Measurements from ENCODE around the gene CCDC87.
A peak's percentile ranks its signal among the peaks of the same experiment; 100 is the strongest.

The CCDC87 gene

DNA sequence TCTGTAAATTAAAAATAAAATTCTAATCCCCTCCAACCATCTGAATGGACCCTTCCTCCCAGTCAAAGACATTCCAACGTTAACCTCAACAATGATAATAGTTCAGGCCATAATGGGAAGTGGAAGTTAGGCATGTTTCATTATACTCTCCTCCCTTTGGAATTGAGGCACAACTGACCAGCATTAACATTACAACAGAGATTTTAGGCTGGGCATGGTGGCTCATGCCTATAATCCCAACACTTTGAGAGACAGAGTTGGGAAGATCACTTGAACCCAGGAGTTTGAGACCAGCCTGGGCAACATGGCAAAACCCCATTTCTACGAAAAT lies 22.0 kb downstream of the CCDC87 start:
- DNase-seq: no peak

DNA sequence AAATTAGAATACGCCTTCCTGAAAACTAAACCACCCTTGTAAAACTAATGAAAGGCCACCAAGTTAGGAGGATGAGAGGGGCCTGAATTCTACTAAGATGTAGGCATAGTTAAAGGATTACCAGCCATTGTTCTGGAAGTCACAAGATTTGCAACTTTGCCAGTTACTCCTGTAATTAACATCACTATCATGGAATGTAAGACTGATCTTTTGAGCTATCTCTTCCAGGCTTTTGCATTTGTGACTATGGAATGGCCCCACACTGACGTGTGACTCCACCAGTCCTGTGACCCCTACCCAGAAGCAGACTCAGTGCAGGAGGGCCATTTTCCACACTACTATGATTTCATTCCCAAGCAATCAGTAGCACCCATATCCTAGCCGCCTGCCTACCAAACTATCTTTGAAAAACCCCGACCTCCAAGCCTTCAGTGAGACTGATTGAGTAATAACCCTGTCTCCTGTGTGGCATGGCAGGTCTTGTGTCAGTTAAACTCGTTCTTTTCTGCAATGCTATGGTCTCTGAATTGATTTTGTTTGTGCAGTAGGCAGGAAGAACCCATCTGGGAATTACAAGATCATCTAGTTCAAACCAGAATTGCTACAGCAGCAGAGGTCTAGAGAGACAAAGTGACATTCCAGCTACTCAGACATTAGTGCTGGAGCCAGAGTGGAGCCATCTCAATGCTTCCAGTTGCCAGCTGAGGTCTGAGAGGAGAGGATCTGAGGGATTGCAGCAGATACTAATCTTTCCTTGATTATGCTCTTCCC lies 22.6 kb downstream of the CCDC87 start:
- no peak for DNase-seq

DNA sequence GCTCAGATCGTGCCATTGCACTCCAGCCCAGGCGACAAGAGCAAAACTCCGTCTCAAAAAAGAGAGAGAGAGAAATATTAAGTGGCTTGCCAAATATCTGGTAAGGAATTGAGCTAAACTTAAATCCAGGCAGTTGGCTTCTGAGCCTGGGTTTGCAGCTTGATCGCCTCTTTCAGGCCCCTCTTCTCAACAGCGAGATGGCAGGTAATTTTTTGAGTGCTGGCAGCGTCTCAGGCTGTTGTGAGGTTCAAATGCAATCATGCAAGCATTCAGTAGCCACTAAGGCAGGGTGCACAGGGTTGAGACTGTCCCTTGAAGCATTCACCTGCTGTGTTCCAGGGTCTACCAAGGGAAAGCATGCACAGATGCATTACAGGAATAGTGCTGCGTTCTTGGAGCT lies 23.8 kb downstream of the CCDC87 start:
- no peak for DNase-seq

DNA sequence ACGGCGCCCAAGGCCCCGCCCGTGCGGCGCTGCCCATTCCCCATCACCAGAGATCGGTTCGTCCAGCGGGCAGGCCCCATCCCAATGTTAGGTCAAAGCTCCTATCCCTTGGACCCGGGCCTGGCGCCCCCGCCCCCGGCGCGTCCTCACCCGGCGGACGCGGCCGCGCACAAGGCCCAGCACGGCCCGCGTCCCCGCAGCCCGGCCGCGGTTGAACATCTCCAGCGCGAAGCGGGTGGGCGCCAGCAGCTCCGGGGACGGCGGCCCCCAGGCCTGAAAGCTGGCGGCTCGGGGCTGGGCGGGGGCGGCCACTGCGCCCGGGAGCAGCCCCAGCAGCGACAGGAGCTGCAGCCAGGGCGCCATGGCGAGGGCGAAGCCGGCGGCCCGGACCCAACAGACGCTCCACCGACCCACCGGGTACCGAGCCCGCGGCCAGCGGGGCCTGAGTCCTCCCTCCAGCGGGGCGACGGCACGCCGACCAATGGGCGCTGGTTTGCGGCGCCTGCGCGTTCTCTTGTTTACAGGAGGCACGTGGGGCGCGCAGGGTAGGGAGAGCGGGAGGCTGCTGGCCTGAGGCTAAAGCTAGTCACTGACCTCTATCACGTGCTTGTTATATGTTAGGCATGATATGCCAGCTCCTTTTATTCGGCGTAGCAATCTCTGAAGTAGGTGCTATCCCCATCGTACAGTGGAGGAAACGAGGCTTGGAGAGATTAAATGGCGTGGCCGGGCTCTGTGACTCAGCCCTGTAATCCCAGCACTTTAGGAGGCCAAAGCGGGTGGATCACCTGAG lies 24.5 kb downstream of the CCDC87 start, which contains the start of gene CTSF:
TSS of gene CTSF (minus strand) at position 483 of the 793 bp plus-strand sequence. CDS start at position 363, 120 bp downstream.
- DNase-seq: peak; percentile 85

DNA sequence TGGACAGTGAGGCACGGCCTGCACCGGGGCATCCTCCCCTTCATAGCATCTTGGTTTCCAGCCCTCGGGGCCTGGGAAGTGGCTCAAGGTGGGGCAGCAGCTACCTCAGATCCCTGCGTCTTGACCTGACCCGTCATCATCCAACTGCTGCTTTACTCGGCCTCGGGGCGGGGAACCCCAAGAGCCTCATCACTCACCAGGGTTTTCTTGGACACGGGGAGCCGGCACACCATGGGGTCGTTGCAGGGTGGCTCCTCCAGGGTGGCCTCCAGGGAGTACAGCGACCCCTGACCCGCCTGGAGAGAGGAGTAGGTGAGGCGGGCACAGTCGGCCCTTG lies 25.1 kb downstream of the CCDC87 start:
- no peak for DNase-seq

DNA sequence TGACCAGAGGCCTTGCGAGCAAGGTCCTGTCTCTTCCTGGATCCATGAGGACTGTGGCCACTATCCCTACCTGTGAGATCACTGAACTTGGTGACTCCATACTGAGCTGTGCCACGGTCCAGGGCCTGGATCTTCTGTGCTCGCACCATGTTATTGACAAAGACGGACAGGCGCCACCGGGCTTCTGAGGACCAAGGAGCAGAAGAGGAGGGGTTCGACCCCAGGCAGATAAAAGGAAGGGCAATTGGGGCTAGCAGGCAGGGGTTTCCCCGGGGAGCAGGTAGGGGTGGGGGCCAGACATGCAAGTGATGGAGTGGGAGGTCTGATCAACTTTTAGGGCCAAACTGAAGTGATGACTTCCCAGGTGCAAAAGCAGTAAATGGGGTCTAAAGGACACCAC lies 26.6 kb downstream of the CCDC87 start:
- DNase-seq: no peak

DNA sequence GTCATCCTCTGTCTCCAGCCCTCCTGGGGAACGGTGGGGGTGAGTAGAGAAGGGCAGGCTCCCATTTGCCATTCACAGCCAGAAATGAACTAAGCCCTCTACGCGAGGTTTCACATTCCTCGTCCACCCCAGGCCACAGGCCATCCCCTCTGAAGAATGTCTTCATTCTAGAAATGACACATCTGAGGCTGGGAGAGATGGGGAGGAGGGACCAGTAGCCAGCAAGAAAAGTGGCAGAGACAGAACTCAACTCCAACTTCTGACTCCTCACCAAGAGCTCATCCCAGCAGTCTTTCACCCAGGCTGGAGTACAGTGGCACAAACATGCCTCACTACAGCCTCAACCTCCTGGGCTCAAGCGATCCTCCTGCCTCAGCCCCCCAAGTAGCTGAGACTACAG lies 27.9 kb downstream of the CCDC87 start:
- DNase-seq: no peak

DNA sequence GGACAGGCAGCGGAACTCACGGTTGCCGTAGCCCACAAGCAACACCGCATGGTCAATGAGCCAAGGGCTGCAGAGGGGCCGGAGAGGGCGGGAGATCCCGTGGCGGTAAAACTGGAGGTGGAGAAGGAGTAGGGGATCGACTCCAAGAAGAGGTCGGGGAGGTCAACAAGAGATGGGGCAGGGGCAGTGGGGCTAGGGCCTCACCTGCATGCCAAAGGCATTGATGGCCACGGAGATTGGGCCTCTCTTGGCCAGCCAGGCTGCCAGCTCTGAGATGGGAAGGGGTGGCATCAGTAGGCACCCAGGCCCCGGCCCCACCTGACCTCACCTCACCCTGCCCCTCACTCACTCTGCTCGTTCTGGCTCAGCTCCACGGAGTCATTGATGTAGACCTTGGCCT lies 28.3 kb downstream of the CCDC87 start:
- DNase-seq: no peak

DNA sequence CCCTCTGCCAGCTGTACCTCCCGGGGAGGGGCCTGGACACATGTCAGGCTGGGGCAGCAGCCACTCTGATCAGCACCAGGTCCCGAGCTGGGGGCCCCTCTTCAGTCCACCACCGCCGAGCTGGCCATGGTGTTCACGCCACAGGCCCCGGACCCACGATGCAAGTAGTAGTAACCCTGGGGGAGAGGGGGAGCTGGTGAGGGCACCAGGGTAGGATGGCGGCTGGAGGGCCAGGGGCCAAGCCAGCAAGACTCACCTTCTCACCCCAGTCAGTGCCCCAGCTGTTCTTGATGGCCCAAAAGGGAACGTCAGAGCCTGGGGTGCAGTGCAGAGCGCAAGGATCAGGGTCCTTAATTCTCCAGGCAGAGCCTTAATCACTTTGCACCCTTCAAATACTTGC lies 29.0 kb downstream of the CCDC87 start:
- DNase-seq: no peak

DNA sequence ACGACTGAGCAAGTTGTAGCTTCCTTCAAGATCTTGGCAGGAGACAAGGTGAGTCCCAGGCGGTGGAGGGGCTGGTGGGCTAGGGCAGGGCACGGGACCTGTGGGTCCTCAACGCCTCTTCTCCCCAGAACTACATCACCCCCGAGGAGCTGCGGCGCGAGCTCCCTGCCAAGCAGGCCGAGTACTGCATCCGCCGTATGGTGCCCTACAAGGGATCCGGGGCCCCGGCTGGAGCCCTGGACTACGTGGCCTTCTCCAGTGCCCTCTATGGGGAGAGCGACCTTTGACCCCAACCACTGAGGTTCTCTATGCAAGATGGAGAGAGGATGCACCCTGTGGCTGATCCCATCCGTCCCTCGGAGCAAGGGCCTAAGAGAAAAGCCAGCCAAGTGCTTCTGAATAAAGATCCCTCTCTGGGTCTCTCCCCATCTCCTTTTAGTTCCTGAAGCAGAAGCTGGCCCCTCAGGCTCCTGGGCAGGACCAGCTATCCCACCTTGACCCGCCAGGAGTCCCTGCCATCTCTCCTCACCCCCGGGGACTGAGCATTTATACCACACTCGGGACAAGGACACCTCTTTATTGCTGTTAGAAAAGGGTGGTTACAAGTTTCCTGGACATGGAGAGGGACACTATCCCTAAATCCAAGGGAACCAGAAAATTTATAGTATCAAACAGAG lies 29.8 kb downstream of the CCDC87 start:
- no peak for DNase-seq

DNA sequence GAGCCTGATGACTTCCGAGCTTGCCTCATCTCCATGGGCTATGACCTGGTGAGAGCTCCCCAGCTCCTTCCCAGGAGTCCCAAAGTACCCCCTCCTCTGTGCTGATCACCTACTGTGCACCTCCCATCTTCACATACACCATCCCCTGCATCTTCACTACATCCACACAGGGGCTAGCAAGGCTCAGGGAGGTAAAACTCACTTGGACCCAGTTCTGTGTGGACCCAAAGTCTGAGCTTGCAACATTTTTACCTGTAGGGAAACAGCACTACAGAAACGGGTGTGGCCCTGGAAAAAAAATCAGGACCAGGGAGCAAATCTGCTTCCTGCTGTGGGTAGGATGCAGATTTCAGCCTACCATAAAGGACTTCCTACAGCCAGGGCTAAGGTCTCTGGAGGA lies 30.6 kb downstream of the CCDC87 start:
- DNase-seq: no peak

DNA sequence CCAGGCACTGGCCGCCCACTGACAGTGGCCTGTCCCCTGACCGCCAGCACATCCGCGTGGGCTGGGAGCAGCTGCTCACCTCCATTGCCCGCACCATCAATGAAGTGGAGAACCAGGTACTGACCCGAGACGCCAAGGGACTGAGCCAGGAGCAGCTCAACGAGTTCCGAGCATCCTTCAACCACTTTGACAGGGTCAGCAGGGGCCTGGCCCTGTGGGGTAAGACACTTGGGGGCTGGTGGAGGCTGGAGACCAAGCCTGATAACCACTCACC lies 31.0 kb downstream of the CCDC87 start:
- DNase-seq: no peak

DNA sequence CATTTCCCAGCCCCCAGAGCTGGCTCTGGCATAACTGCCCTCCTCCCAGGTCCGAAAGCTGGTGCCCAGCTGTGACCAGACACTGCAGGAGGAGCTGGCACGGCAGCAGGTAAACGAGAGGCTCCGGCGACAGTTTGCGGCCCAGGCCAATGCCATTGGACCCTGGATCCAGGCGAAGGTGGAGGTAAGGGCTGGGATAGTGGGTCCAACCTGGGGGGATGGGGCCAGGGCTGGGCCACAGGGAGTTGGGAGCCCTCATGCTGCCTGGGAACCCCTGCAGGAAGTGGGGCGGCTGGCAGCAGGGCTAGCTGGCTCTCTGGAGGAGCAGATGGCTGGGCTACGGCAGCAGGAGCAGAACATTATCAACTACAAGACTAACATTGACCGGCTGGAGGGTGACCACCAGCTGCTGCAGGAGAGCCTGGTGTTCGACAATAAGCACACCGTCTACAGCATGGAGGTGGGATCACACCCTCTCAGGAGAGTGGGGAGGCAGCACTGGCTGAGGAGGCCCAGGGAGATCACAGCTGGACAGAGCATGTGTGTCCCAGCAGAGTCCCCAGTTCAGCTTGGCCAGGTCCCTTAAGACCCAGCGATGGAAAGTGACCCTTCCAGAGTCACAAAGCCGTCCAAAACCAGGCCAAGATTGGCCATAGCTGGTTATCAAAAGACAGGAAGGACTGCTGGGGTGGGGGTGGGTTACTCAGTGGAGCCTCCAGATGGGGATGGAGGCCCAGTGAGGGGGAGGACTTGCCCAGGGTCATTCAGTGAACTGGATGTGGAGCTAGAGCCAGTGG lies 31.5 kb downstream of the CCDC87 start:
- DNase-seq: no peak

DNA sequence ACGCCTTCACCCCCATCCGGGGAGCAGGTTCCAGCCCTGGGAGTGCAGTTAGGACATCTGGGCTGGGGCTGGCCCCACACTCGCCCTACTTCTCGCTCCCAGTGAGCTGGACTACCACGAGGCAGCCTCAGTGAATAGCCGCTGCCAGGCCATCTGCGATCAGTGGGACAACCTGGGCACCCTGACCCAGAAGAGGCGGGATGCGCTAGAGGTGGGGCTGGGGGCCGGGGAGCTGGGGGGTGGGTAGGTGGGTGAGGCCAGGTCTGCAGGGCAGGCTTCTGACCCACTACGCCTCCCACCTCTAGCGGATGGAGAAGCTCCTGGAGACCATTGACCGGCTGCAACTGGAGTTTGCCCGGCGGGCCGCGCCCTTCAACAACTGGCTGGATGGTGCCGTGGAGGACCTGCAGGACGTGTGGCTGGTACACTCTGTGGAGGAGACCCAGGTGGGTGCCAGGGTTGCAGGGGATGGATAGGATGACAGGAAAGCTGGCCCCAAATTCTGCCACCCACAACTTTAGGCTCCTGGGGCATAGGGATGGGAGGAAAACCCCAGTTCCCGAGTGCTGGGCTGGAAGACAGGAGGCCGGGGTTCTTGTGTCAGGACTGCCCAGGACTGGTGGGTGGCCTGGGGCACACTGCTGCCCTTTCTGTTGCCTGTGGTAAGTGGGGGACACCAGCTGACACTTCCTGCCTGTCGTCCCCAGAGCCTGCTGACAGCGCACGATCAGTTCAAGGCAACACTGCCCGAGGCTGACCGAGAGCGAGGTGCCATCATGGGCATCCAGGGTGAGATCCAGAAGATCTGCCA lies 32.8 kb downstream of the CCDC87 start:
- DNase-seq: no peak

DNA sequence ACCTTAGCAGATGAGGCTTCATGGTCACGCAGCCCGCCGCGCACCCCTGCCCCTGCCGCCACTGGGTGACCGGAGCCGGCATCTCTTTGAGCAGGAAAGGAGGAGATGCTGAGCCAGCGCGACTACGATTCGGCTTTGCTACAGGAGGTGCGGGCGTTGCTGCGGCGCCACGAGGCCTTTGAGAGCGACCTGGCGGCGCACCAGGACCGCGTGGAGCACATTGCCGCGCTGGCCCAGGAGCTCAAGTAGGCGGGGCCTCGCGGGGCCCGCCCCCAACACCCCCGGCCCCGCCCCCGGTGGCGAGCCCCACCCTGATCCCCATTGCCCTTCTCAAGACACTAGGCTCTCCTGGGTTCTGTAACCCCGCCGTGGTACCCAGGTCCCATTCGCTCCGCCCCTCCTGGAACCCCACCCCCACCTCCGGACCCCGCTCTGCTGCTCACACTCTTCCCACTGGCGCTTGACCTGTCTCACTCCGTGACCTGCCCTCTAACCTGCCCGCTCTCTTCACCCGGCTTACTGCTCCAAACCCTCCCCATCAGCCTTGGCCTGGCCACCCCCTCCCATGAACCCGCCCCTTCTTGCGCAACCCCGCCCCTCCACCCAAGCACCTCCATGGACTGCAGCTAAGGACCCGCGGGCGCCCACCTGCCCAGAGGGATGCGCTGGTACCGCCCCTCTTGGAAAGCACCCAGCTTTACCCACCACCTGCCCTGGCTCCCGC lies 33.6 kb downstream of the CCDC87 start:
- no peak for DNase-seq

DNA sequence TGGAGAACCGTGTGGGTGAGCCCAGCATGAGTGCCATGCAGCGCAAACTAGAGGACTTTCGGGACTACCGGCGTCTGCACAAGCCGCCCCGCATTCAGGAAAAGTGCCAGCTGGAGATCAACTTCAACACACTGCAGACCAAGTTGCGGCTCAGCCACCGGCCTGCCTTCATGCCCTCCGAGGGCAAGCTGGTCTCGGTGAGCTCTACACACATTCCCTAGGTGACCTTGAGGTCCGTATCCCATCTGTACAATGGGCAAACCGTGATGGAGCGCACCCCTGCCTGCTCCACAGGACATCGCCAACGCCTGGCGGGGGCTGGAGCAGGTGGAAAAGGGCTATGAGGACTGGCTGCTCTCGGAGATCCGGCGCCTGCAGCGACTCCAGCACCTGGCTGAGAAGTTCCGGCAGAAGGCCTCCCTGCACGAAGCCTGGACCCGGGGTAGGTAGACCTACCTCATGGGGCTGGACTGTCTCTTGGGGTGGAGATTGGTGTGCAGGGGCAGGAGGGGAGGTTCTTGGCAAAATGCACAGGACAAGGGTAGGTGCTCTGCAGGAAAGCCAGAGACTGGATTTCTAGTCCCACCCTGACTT lies 35.0 kb downstream of the CCDC87 start:
- no peak for DNase-seq

DNA sequence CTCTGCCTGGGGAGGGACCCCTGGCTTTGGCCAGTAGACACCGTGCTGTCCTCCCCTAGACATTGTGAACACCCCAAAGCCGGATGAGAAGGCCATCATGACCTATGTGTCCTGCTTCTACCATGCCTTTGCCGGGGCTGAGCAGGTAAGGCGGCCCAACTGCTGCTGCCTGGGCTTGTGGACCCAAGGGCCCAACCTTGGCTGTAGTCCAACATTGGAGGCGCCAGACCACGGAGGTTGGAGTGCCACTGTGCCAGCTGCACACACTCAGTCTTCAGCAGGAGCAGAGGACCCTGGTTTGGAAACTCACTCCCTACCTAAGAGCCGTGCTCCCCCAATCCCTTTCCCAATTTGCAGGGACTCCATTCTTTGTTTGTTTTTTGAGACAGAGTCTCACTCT lies 36.8 kb downstream of the CCDC87 start:
- DNase-seq: peak; percentile 24

DNA sequence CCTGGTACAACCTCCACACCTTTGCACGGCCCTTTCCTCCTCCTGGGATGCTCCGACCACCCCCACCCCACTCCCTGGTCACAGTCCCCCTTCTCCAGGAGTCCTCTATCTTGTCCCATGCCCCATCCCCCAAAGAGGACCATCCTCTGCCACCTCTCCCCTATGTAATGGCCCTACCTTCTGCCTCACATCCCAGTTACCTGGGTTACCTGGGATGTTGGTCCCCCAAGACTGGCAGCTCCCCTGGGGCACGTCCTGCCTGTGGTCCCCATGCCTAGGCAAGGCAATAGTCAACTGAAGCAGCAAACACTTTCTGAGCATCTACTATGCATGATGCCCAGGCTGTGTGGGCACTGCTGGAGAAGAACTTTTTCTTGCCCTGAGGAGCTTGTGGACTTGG lies 37.4 kb downstream of the CCDC87 start:
- DNase-seq: no peak

DNA sequence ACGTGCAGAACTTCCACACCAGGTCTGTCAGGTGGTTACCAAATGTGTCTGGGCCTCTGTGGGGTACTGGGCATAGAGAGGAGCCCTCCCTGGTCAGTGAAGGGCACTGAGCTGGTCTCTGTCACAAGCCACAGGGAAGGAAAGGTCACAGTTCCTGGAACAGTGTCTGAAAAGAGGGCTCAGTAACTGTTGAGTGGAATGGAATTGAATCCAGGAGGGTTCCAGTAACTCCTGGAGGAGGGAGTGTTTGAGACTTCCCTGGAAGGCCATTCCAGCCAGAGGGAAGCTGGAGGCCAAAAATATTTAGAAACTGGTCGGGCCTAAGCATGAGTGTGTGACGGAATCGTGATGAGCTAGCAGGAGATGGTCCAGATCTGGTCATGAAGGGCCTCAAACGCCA lies 38.3 kb downstream of the CCDC87 start:
- no peak for DNase-seq

DNA sequence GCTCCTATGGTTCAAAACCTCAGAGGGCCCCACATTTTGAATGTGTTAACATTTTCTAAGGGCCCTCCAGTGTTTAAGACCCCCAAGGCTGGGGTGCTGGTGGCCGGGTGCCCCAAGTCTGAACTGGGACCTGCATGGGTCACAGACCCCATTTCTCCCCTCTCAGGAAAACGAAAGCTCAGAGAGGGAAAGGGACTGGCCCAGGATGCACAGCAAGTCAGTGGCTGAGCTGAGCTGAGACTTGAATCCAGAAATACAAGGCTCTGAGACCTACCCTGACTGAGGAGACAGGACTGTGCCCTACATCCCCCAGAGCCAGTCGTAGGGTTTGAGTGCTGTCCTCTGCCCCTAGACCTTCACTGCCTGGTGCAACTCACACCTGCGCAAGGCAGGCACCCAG lies 42.0 kb downstream of the CCDC87 start:
- DNase-seq: no peak

DNA sequence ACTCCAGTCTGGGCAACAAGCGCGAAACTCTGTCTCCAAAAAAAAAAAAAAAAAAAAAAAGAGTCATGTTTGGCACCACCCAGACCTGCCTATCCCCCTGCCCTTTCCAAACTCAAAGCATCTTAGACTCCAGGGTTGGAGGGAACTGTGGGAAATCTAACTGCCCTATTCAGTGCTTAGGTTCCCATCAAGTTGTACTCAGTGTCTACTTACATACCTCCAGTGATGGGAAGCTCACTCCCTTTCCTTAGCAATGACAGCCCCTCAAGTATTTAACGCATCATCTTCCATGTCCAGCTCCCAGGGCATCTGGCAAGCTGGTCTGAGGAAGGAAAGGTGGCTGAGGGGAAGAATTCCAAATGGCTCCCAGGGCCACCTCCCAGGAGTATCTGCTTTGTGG lies 43.2 kb downstream of the CCDC87 start:
- DNase-seq: no peak
